Progenitor cell of endocrine pancreas (in vitro differentiated cells): ENCODE data around the gene LAYN. TPM values are rescaled to one million over a fixed set of nuclear protein-coding genes. Genes with fewer than 3 reads are reported as not detected.

Source experiments
- DNase-seq: peaks from one replicate; pipeline ENCODE4 v3.0.0; 2021; ENCODE audit warnings: low spot score; ENCODE audit not compliant: unreplicated experiment
- H3K27ac Mint-ChIP-seq: 2 replicates; pipeline ENCODE4 v1.8.0; 2021; ENCODE audit warnings: mild to moderate bottlenecking, moderate library complexity, mixed read lengths
- H3K27me3 Mint-ChIP-seq: 2 replicates; pipeline ENCODE4 v1.8.0; 2021; ENCODE audit warnings: mixed read lengths
- H3K36me3 Mint-ChIP-seq: 2 replicates; pipeline ENCODE4 v1.8.0; 2022; ENCODE audit warnings: mixed read lengths; ENCODE audit not compliant: insufficient read depth
- H3K4me1 Mint-ChIP-seq: 2 replicates; pipeline ENCODE4 v1.8.0; 2021; ENCODE audit warnings: low read depth, mixed read lengths
- H3K4me3 Mint-ChIP-seq: 2 replicates; pipeline ENCODE4 v1.8.0; 2021; ENCODE audit warnings: low read depth, mild to moderate bottlenecking, moderate library complexity, mixed read lengths
- H3K9me3 Mint-ChIP-seq: 2 replicates; pipeline ENCODE4 v1.8.0; 2021; ENCODE audit warnings: low read depth, mixed read lengths
- total RNA-seq: library from RNA; stranded (reverse); gene quantifications from 2 replicates; pipeline ENCODE4 v1.2.1, GENCODE V29; 2021
- TF ChIP-seq, protein P1 (sequence below): fragments of 200-600 bp; sonication (generic); IDR thresholded peaks from one replicate; pipeline ENCODE4 v1.5.0; 2021; ENCODE audit warnings: antibody characterized with exemption, mild to moderate bottlenecking; ENCODE audit not compliant: unreplicated experiment

The LAYN gene
- total RNA-seq, 1 donor from 2014 or later: 4.5 TPM

- TF ChIP-seq, protein P1, sequence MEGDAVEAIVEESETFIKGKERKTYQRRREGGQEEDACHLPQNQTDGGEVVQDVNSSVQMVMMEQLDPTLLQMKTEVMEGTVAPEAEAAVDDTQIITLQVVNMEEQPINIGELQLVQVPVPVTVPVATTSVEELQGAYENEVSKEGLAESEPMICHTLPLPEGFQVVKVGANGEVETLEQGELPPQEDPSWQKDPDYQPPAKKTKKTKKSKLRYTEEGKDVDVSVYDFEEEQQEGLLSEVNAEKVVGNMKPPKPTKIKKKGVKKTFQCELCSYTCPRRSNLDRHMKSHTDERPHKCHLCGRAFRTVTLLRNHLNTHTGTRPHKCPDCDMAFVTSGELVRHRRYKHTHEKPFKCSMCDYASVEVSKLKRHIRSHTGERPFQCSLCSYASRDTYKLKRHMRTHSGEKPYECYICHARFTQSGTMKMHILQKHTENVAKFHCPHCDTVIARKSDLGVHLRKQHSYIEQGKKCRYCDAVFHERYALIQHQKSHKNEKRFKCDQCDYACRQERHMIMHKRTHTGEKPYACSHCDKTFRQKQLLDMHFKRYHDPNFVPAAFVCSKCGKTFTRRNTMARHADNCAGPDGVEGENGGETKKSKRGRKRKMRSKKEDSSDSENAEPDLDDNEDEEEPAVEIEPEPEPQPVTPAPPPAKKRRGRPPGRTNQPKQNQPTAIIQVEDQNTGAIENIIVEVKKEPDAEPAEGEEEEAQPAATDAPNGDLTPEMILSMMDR: no peak
- H3K9me3 Mint-ChIP-seq: no peaks in the 10 kb centered on the region
- DNase-seq: no peak
- peaks cover 66% of the 10 kb centered on the region for H3K27me3 Mint-ChIP-seq
- H3K27ac Mint-ChIP-seq: no peak overlapping the region
- no peak overlapping the region for H3K4me3 Mint-ChIP-seq
- H3K4me1 Mint-ChIP-seq: peaks cover 8% of the 10 kb centered on the region
- H3K36me3 Mint-ChIP-seq: no peaks in the 10 kb centered on the region
These were observed 2.0 kb upstream of the LAYN start for GRCh38 chr11:111538407-111539114.

DNA sequence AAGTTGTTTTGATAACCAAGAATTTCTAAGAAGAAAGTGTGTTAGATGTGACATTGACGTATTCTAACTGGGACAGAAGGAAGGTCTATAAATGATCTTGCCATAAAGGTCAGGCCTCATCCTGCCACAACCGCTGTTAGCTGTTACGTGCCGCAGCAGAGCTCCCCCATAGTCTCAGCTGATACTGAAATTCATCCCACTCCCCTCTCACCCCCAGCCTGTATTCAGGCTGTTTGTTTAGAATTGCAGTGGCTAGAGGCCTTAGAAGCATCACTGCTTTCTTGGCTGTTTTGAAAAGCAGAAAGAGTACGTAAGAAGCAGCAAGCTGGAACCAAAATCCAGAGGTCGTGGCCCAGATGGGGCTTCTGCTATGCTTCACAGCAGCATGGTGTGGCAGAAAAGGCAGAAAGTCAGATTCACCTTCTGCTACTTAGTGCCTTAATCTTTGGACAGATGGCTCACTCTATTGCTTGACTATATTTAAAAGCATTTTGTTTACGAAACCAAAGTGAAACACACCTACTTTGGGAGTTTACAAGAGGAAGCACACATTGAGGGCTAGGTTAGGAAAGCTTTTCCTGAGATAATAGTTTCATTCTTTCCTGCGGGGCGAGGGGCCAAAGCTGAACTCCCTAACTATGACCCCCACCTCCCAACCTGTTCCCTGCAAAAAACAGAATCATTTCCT lies 950 bp upstream of the LAYN start:
- H3K4me1 Mint-ChIP-seq: peaks cover 7% of the 10 kb centered on the region
- peaks cover 70% of the 10 kb centered on the region for H3K27me3 Mint-ChIP-seq
- TF ChIP-seq, protein P1: no peak
- H3K27ac Mint-ChIP-seq: no peak overlapping the region
- no peaks in the 10 kb centered on the region for H3K36me3 Mint-ChIP-seq
- no peak for DNase-seq
- peak overlapping the region; percentile 65 for H3K4me3 Mint-ChIP-seq
- no peaks in the 10 kb centered on the region for H3K9me3 Mint-ChIP-seq

GRCh38 chr11:111540937-111541253 lies 375 bp downstream of the LAYN start:
- peaks cover 69% of the 10 kb centered on the region for H3K27me3 Mint-ChIP-seq
- peak overlapping the region; percentile 67 for H3K4me3 Mint-ChIP-seq
- no peak for DNase-seq
- H3K36me3 Mint-ChIP-seq: no peaks in the 10 kb centered on the region
- H3K9me3 Mint-ChIP-seq: no peaks in the 10 kb centered on the region
- H3K4me1 Mint-ChIP-seq: peaks cover 6% of the 10 kb centered on the region
- TF ChIP-seq, protein P1: no peak
- no peak overlapping the region for H3K27ac Mint-ChIP-seq

- no peaks in the 10 kb centered on the region for H3K9me3 Mint-ChIP-seq
- H3K4me1 Mint-ChIP-seq: peaks cover 6% of the 10 kb centered on the region
- TF ChIP-seq, protein P1: no peak
- peak overlapping the region; percentile 9 for H3K27ac Mint-ChIP-seq
- H3K27me3 Mint-ChIP-seq: peaks cover 66% of the 10 kb centered on the region
- DNase-seq: no peak
- peak overlapping the region; percentile 67 for H3K4me3 Mint-ChIP-seq
- H3K36me3 Mint-ChIP-seq: no peaks in the 10 kb centered on the region
These were observed 938 bp downstream of the LAYN start for GRCh38 chr11:111541254-111542061.

DNA sequence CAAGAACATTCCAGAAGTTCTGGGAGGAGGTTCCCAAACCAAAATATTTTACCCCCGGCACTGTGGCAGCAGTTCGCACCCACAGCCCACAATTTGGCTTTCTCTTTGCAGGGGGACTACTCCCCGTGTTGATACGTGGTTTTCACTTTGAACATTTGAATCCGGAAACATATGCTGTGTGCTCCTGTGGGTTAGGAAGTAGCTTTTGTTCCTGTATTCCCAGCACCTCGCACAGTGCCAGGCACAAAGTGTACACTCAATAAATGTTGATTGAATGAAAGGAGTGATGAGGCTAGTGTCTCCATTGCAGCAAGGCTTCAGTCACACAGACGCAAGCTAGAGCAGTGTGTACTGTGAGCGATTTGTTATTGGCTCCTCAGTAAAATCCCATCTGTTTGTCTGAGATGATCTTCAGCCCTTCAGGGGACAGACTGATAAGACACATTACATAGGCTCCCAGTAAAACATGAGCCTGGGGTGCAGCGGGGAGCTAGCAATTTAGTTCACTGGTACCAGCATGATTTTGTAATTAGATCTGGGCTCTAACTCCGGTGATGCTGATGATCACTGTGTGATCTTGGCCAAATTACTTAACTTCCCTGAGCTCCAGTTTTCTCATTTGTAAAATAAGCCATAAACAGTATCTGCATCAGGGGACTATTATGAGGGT lies 2.2 kb downstream of the LAYN start:
- TF ChIP-seq, protein P1: no peak
- Mint-ChIP-seq H3K4me1 (peaks cover 6% of the 10 kb centered on the region), H3K9me3 (no peaks in the 10 kb centered on the region), H3K36me3 (no peaks in the 10 kb centered on the region), H3K4me3 (no peak overlapping the region), H3K27me3 (peaks cover 58% of the 10 kb centered on the region), H3K27ac (no peak overlapping the region)
- DNase-seq: no peak
